TTC549 (cell line): ENCODE data around the gene MISP.
"Not testable (repeated sequence)": the region's sequence is repeated elsewhere in the genome, so short reads cannot be mapped to it uniquely, and the experiment has no call there.

Source experiments
- FAIRE-seq: peaks from 2 replicates; lab custom pipeline; 2012; peaks lifted over from hg19 to GRCh38; lab: Jason Lieb, UNC

Gene MISP

GRCh38 chr19:750640-751423 lies at the start of gene MISP:
MISP (plus strand) TSS chr19:751112; CDS start chr19:756947, 5,835 bp downstream.
- FAIRE-seq: no peak

- FAIRE-seq: not testable (repeated sequence)
These were observed 48.1 kb upstream of the MISP start for GRCh38 chr19:702847-703246.

GRCh38 chr19:703329-703650 lies 47.6 kb upstream of the MISP start:
- FAIRE-seq: no peak

- FAIRE-seq: no peak
These were observed 47.1 kb upstream of the MISP start for GRCh38 chr19:703651-704446.

- no peak for FAIRE-seq
These were observed 46.5 kb upstream of the MISP start for GRCh38 chr19:704447-704741.

- FAIRE-seq: no peak
These were observed 42.5 kb upstream of the MISP start, which contains the start of gene PALM for GRCh38 chr19:708154-709143. PALM (plus strand) TSS chr19:708935; CDS start chr19:709147, 212 bp downstream.

- no peak for FAIRE-seq
These were observed 41.5 kb upstream of the MISP start for GRCh38 chr19:709196-709964.

- no peak for FAIRE-seq
These were observed 40.8 kb upstream of the MISP start for GRCh38 chr19:709965-710571.

GRCh38 chr19:710767-711166 lies 40.1 kb upstream of the MISP start:
- FAIRE-seq: no peak

- FAIRE-seq: no peak
These were observed 39.7 kb upstream of the MISP start for GRCh38 chr19:711254-711653.

- FAIRE-seq: no peak
These were observed 35.6 kb upstream of the MISP start for GRCh38 chr19:715347-715746.

GRCh38 chr19:718251-718951 lies 32.5 kb upstream of the MISP start:
- FAIRE-seq: no peak

- no peak for FAIRE-seq
These were observed 31.9 kb upstream of the MISP start for GRCh38 chr19:718991-719512.

- FAIRE-seq: no peak
These were observed 31.1 kb upstream of the MISP start for GRCh38 chr19:719636-720344.

- FAIRE-seq: no peak
These were observed 30.4 kb upstream of the MISP start for GRCh38 chr19:720345-721160.

GRCh38 chr19:722553-723101 lies 28.3 kb upstream of the MISP start:
- FAIRE-seq: no peak

- FAIRE-seq: no peak
These were observed 27.7 kb upstream of the MISP start for GRCh38 chr19:723247-723646.

GRCh38 chr19:723714-724113 lies 27.2 kb upstream of the MISP start:
- no peak for FAIRE-seq
